ENCODE results near the gene RGP1. TPM values are rescaled to one million over a fixed set of nuclear protein-coding genes. Genes with fewer than 3 reads are reported as not detected.

RGP1 gene
- total RNA-seq, 1 donor from 2014 or later = 35.7 TPM

GRCh38 chr9:35800530-35800929, 51.4 kb downstream of the RGP1 start:
- Mint-ChIP-seq H3K9me3 (no peaks in the 10 kb centered on the region), H3K36me3 (peaks cover 13% of the 10 kb centered on the region), H3K4me3 (no peak overlapping the region), H3K4me1 (ENCODE audit: unreplicated experiment) (peaks cover 6% of the 10 kb centered on the region), H3K27ac (peak overlapping the region; percentile 15), H3K27me3 (no peaks in the 10 kb centered on the region)
- DNase-seq (ENCODE audit: extremely low spot score, unreplicated experiment) = no peak
- no peak for TF ChIP-seq CTCF (conservative IDR thresholded peaks at IDR 0.05)

- Mint-ChIP-seq H3K36me3 (peaks cover 13% of the 10 kb centered on the region), H3K4me3 (no peak overlapping the region), H3K27ac (no peak overlapping the region), H3K27me3 (no peaks in the 10 kb centered on the region), H3K4me1 (ENCODE audit: unreplicated experiment) (peaks cover 6% of the 10 kb centered on the region), H3K9me3 (no peaks in the 10 kb centered on the region)
- no peak for DNase-seq (ENCODE audit: extremely low spot score, unreplicated experiment)
- no peak for TF ChIP-seq CTCF (conservative IDR thresholded peaks at IDR 0.05)
These were observed 52.4 kb downstream of the RGP1 start for GRCh38 chr9:35801328-35802128.

- Mint-ChIP-seq H3K27me3 (no peaks in the 10 kb centered on the region), H3K4me3 (no peak overlapping the region), H3K4me1 (ENCODE audit: unreplicated experiment) (no peaks in the 10 kb centered on the region), H3K27ac (no peak overlapping the region), H3K36me3 (peaks cover 9% of the 10 kb centered on the region), H3K9me3 (no peaks in the 10 kb centered on the region)
- no peak for DNase-seq (ENCODE audit: extremely low spot score, unreplicated experiment)
- TF ChIP-seq CTCF (conservative IDR thresholded peaks at IDR 0.05) = no peak
These were observed 57.0 kb downstream of the RGP1 start for GRCh38 chr9:35806101-35806500.

Small RNA genes within 50 kb of the gene (microRNA-seq; reads per million reads assigned to microRNA genes)
- not detected for gene MIR6852
- gene MIR6853 = not detected

Other genes with a start within 250 kb of the RGP1 start
- gene TESK1, start 144.0 kb upstream of the RGP1 start, total RNA-seq (ENCODE audit: low replicate concordance) = 30.6 and 42.4 TPM in 2 replicates
- 1.5 and 2.8 TPM in 2 replicates for gene CD72, start 130.9 kb upstream of the RGP1 start, total RNA-seq (ENCODE audit: low replicate concordance)
- not detected in 2 replicates for gene SIT1, start 98.4 kb upstream of the RGP1 start, total RNA-seq (ENCODE audit: low replicate concordance)
- 16,039 and 18,328 TPM in 2 replicates for gene RMRP, start 91.3 kb upstream of the RGP1 start, total RNA-seq (ENCODE audit: low replicate concordance)
- 15.6 and 17.2 TPM in 2 replicates for gene CCDC107, start 91.0 kb upstream of the RGP1 start, total RNA-seq (ENCODE audit: low replicate concordance)
- gene ARHGEF39, start 84.1 kb upstream of the RGP1 start, total RNA-seq (ENCODE audit: low replicate concordance) = 7.1 and 14.2 TPM in 2 replicates
- gene CA9, start 75.4 kb upstream of the RGP1 start, total RNA-seq (ENCODE audit: low replicate concordance) = 1.5 TPM in 1 of 2 replicates, not detected in the other
- gene TPM2, start 59.4 kb upstream of the RGP1 start, total RNA-seq (ENCODE audit: low replicate concordance) = 17.7 and 241 TPM in 2 replicates
- gene TLN1, start 17.1 kb upstream of the RGP1 start, total RNA-seq (ENCODE audit: low replicate concordance) = 136 and 164 TPM in 2 replicates
- gene CREB3, start 16.6 kb upstream of the RGP1 start, total RNA-seq (ENCODE audit: low replicate concordance) = 29.1 and 36.4 TPM in 2 replicates
- 100 and 103 TPM in 2 replicates for gene GBA2, start 59 bp upstream of the RGP1 start, total RNA-seq (ENCODE audit: low replicate concordance)
- not detected in 2 replicates for gene MSMP, start 5.0 kb downstream of the RGP1 start, total RNA-seq (ENCODE audit: low replicate concordance)
- gene NPR2, start 42.3 kb downstream of the RGP1 start, total RNA-seq (ENCODE audit: low replicate concordance) = 4.2 and 23.3 TPM in 2 replicates
- 0.71 and 14.2 TPM in 2 replicates for gene SPAG8, start 63.0 kb downstream of the RGP1 start, total RNA-seq (ENCODE audit: low replicate concordance)
- gene HINT2, start 65.8 kb downstream of the RGP1 start, total RNA-seq (ENCODE audit: low replicate concordance) = 41.7 and 51.1 TPM in 2 replicates
- gene FAM221B, start 79.4 kb downstream of the RGP1 start, total RNA-seq (ENCODE audit: low replicate concordance) = 1.1 TPM in 1 of 2 replicates, not detected in the other
- 13.8 and 27.2 TPM in 2 replicates for gene TMEM8B, start 79.9 kb downstream of the RGP1 start, total RNA-seq (ENCODE audit: low replicate concordance)
- not detected in 2 replicates for gene OR13J1, start 121.1 kb downstream of the RGP1 start, total RNA-seq (ENCODE audit: low replicate concordance)
- gene HRCT1, start 156.9 kb downstream of the RGP1 start, total RNA-seq (ENCODE audit: low replicate concordance) = 0.40 TPM in 1 of 2 replicates, not detected in the other
- not detected in 2 replicates for gene SPAAR, start 160.2 kb downstream of the RGP1 start, total RNA-seq (ENCODE audit: low replicate concordance)
- not detected in 2 replicates for gene OR2S2, start 208.9 kb downstream of the RGP1 start, total RNA-seq (ENCODE audit: low replicate concordance)